Measurements from ENCODE around the gene PTPRA. TPM values are rescaled to one million over a fixed set of nuclear protein-coding genes. Genes with fewer than 3 reads are reported as not detected.
"Not testable (repeated sequence)": the region's sequence is repeated elsewhere in the genome, so short reads cannot be mapped to it uniquely, and the experiment has no call there.

The PTPRA gene
- total RNA-seq, 1 donor from 2014 or later, result 23.5 TPM

DNA sequence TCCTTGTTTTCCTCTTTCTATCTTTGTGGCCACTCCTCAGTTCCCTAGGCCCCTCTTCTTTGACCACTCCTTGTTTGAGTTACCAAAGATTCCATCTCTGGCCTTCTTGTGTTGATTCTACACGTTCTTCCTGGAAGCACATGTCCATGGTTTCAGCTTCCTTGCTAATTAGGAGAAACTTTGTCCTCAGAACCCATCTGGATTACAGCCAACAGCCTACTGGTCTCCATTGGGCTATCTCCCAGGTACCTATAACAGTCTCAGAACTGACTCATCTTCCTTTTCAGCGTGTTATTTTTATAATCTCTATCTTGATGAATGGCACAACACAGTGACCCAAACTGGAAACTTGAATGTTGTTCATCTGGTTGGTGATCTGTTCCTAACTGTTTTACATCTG, 17.5 kb downstream of the PTPRA start:
- TF ChIP-seq, protein P1, sequence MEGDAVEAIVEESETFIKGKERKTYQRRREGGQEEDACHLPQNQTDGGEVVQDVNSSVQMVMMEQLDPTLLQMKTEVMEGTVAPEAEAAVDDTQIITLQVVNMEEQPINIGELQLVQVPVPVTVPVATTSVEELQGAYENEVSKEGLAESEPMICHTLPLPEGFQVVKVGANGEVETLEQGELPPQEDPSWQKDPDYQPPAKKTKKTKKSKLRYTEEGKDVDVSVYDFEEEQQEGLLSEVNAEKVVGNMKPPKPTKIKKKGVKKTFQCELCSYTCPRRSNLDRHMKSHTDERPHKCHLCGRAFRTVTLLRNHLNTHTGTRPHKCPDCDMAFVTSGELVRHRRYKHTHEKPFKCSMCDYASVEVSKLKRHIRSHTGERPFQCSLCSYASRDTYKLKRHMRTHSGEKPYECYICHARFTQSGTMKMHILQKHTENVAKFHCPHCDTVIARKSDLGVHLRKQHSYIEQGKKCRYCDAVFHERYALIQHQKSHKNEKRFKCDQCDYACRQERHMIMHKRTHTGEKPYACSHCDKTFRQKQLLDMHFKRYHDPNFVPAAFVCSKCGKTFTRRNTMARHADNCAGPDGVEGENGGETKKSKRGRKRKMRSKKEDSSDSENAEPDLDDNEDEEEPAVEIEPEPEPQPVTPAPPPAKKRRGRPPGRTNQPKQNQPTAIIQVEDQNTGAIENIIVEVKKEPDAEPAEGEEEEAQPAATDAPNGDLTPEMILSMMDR (IDR thresholded peaks at IDR 0.05; ENCODE audit: borderline replicate concordance), result no peak
- H3K36me3 ChIP-seq, result peaks cover 8% of the 10 kb centered on the region
- H3K27ac ChIP-seq (replicated peaks), result no peak overlapping the region
- H3K4me1 ChIP-seq, result peaks cover 40% of the 10 kb centered on the region
- H3K9me3 ChIP-seq (replicated peaks), result peaks cover 9% of the 10 kb centered on the region
- no peaks in the 10 kb centered on the region for H3K27me3 ChIP-seq (ENCODE audit: low read depth)
- no peak for DNase-seq
- H3K4me3 ChIP-seq, result no peak overlapping the region
- intact Hi-C loops (cut with micrococcal nuclease), result no loop called here

- Histone ChIP-seq H3K27ac (replicated peaks) (no peak overlapping the region), H3K9me3 (replicated peaks) (peaks cover 12% of the 10 kb centered on the region), H3K27me3 (ENCODE audit: low read depth) (no peaks in the 10 kb centered on the region), H3K4me1 (peaks cover 40% of the 10 kb centered on the region), H3K4me3 (no peak overlapping the region), H3K36me3 (peaks cover 8% of the 10 kb centered on the region)
- intact Hi-C loops (cut with micrococcal nuclease), result no loop called here
- no peak for DNase-seq
- TF ChIP-seq, protein P1 (IDR thresholded peaks at IDR 0.05; ENCODE audit: borderline replicate concordance), result no peak
Observed at GRCh38 chr20:2891343-2891742, 18.1 kb downstream of the PTPRA start.

- Histone ChIP-seq H3K4me3 (no peak overlapping the region), H3K9me3 (replicated peaks) (peaks cover 22% of the 10 kb centered on the region), H3K27ac (replicated peaks) (no peak overlapping the region), H3K27me3 (ENCODE audit: low read depth) (no peaks in the 10 kb centered on the region), H3K36me3 (peaks cover 8% of the 10 kb centered on the region), H3K4me1 (peaks cover 40% of the 10 kb centered on the region)
- no peak for DNase-seq
- TF ChIP-seq, protein P1 (IDR thresholded peaks at IDR 0.05; ENCODE audit: borderline replicate concordance), result no peak
- intact Hi-C loops (cut with micrococcal nuclease), result no loop called here
Observed at GRCh38 chr20:2892376-2892775, 19.1 kb downstream of the PTPRA start.

DNA sequence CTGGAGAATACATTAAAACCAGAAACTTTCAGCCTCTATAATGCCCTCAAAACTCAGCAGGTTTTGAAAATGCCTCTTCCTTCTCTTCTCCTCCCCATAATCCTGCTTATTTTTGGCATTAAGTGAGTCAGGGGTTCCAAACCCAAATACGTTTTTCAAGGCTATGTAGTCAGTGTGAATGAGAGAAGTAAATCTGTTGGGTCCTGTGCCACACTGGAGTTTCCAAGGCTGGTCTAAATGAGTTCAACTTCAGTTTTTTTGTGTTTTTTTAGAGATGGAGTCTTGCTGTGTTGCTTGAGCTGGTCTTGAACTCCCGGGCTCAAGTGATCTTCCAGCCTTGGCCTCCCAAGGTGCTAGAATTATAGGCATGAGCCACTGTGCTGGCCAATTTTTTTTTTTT, 20.9 kb downstream of the PTPRA start:
- Histone ChIP-seq H3K4me3 (no peak overlapping the region), H3K9me3 (replicated peaks) (peaks cover 23% of the 10 kb centered on the region), H3K4me1 (peaks cover 36% of the 10 kb centered on the region), H3K36me3 (peaks cover 8% of the 10 kb centered on the region), H3K27ac (replicated peaks) (no peak overlapping the region), H3K27me3 (ENCODE audit: low read depth) (no peaks in the 10 kb centered on the region)
- intact Hi-C loops (cut with micrococcal nuclease), result no loop called here
- TF ChIP-seq, protein P1 (IDR thresholded peaks at IDR 0.05; ENCODE audit: borderline replicate concordance), result no peak
- DNase-seq, result no peak

DNA sequence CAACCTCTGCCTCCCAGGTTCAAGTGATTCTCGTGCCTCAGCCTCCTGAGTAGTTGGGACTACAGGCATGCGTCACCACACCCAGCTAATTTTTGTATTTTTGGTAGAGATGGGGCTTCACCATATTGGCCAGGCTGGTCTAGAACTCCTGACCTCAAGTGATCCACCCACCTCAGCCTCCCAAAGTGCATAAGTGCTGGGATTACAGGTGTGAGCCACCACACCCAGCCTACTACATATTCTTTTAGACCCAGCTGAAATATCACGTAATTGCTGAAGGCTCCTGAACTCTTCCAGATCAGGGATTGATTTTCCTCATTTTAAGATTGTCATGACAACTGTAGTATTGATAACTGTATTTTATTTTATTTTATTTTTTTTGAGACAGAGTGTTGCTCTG, 21.9 kb downstream of the PTPRA start:
- H3K4me1 ChIP-seq, result peaks cover 38% of the 10 kb centered on the region
- H3K36me3 ChIP-seq; H3K4me3 ChIP-seq; DNase-seq; intact Hi-C loops (cut with micrococcal nuclease); H3K27ac ChIP-seq (replicated peaks); H3K27me3 ChIP-seq (ENCODE audit: low read depth): not testable (repeated sequence)
- H3K9me3 ChIP-seq (replicated peaks), result peaks cover 23% of the 10 kb centered on the region

GRCh38 chr20:2899243-2899642, 26.0 kb downstream of the PTPRA start:
- H3K4me3 ChIP-seq, result no peak overlapping the region
- H3K27me3 ChIP-seq (ENCODE audit: low read depth), result no peaks in the 10 kb centered on the region
- no peak for DNase-seq
- TF ChIP-seq, protein P1 (IDR thresholded peaks at IDR 0.05; ENCODE audit: borderline replicate concordance), result no peak
- peaks cover 17% of the 10 kb centered on the region for H3K4me1 ChIP-seq
- H3K27ac ChIP-seq (replicated peaks), result no peak overlapping the region
- peaks cover 23% of the 10 kb centered on the region for H3K9me3 ChIP-seq (replicated peaks)
- intact Hi-C loops (cut with micrococcal nuclease), result no loop called here
- peaks cover 8% of the 10 kb centered on the region for H3K36me3 ChIP-seq
